Right renal pelvis (tissue), 4 donors: ENCODE data around the gene FBLN2. TPM values are rescaled to one million over a fixed set of nuclear protein-coding genes. Genes with fewer than 3 reads are reported as not detected.
"Not testable (repeated sequence)": the region's sequence is repeated elsewhere in the genome, so short reads cannot be mapped to it uniquely, and the experiment has no call there.

Experiments
- DNase-seq, 4 donors: peaks; one replicate each; pipeline ENCODE4 v3.0.0-alpha.2; 2013; ENCODE audit warnings: low read depth in 4 of 4, low spot score in 3 of 4, missing footprints in 1 of 4
- polyA plus RNA-seq, 4 donors: library from polyadenylated mRNA; unstranded; fragments of 120-200 nt; gene quantifications; one replicate each; pipeline ENCODE4 v1.2.1, GENCODE V29; 2013; ENCODE audit not compliant: insufficient read length in 4 of 4

FBLN2 gene
- polyA plus RNA-seq, 4 donors = 24.6 to 47.3 (median 28.5) TPM

DNA sequence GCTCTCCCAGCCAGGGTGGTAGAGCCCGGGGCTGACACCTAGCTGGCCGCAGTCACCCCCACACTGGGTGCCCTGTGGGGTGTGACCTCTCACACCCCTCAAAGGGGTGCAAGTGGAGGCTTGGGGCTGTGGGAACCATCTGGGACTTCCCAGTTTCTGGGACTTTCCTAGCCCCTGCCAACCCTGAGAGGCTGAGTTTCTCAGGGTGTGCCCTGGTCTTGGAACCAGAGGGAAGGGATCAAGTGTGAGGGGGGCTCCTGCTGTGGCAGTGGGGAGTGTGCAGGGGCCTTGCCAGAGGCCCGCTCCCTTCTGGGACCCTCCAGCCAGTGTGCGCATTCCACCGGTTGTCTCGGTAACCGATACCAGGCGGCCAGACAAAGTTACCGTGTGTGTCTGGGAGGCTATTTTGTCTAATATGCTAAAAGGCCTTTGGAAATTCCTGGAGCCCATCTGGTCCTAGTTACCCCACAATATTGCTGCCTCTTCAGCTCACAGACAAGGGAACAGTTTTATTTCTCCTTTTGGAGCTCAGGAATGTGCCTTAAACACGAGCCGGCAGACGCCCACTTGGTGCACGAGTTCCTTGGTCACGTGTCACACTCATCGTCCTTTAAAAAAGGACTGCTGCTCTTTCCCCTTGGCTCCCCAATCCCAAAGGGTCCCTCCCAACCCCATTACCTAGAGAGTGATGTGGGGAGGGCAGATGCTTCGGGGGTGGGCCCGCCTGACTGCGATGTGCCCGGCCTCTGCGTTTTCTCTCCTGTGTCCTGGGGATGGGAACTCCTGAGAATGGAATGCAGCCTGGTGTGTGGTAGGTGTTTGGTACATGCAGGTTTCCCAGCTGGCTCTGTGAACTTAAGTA lies 35.6 kb upstream of the FBLN2 start:
- DNase-seq = no peak

GRCh38 chr3:13513913-13514517 lies 34.9 kb upstream of the FBLN2 start:
- DNase-seq = no peak

GRCh38 chr3:13514639-13515435 lies 34.1 kb upstream of the FBLN2 start:
- no peak for DNase-seq

DNA sequence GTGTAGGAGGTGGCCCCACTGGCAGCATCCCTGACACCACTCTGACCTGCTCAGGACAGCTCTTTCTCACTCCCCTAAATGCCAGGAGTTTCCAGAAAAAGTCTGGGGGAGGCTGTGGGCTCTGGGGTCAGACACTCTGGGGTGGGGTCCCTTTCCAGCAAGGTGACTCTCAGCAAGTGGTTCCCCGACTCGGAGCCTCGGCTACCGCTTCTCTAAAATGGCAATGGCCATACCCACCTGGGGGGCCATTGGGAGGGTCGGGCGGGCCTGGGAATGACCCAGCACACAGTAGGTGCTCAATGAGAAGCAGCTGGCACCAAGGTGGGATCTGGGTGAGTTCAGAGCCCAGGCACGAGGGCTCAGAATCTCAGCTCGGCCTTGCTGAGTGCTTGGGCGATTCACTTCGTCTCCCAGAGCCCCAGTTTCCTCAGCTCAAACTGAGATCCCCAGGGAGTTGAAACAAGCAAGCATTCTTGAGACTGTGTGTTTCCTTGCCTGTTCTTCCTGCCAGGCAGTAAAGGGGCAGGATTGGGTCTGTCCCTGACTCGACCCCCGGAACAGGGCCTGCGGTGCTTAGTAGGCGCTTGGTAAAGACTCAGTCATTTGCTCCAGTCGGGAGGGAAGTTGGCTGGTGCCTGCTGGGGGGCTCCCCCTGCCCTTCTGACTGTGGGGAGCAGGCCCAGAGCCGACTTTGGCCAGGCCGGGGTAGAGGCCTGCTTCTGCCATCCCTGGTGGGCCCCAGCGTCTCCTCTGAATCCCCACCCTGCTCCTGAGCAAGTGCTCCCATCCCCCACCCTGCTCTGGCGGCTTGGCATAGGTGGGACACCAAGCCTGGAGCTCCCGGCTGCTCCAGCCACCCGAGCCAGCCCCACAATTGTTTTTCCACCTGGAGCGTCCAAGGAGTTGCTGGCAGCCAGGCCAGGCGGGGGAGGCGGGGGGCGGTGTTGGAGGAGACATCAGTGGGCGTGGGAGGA lies 32.9 kb upstream of the FBLN2 start:
- no peak for DNase-seq

DNA sequence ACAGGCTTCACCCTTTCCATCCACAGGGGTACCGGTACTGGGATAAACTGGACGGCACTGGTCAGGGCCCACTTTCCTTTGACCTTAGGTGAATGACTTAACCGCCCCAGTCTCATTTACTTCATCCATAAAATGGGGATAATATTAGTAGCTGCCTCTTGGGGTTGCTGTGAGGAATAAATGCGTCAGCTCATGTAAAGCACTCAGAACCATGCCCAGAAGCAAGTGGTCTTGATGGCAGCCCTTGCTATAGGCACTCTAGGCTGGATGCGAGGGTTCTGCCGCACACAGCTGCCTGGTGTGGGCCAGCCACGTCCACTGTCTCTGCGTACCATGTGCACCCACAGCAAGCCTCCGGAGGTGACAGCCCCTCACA lies 32.2 kb upstream of the FBLN2 start:
- DNase-seq = no peak

DNA sequence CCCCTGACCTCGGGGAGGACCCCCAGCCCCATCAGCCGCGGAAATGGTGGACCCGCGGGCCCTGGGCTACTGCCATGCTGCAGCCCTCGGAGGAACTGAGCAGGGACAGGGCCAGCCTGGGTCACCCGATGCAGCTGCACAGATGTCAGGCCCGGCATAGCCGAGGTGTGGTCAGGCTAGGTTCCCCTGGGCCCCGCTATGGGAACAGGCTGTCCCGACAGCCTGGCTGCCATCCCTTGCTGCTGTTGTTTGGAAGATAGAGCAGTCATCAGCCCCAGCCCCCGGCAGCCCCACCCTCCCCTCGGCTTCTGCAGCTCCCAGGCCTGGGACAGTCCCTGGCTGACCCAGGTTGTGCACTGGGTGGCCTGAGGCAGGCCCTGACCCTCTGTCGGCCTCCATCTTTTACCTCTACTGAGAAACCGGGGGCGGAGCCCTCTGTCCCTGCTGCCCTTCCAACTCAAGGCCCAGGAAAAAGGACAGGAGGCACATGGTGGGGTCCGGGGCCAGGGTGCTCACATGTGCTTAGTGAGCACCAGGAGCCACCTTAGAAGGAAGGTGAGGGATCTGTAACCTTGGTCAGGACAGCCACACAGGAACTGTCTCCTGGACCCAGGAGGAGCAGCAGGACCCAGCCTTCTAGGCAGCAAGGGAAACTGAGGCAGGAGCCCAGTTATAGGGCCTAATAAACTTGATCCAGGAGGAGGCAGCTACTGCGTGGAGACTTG lies 31.5 kb upstream of the FBLN2 start:
- DNase-seq = no peak

GRCh38 chr3:13518516-13518953 lies 30.4 kb upstream of the FBLN2 start:
- no peak for DNase-seq

DNA sequence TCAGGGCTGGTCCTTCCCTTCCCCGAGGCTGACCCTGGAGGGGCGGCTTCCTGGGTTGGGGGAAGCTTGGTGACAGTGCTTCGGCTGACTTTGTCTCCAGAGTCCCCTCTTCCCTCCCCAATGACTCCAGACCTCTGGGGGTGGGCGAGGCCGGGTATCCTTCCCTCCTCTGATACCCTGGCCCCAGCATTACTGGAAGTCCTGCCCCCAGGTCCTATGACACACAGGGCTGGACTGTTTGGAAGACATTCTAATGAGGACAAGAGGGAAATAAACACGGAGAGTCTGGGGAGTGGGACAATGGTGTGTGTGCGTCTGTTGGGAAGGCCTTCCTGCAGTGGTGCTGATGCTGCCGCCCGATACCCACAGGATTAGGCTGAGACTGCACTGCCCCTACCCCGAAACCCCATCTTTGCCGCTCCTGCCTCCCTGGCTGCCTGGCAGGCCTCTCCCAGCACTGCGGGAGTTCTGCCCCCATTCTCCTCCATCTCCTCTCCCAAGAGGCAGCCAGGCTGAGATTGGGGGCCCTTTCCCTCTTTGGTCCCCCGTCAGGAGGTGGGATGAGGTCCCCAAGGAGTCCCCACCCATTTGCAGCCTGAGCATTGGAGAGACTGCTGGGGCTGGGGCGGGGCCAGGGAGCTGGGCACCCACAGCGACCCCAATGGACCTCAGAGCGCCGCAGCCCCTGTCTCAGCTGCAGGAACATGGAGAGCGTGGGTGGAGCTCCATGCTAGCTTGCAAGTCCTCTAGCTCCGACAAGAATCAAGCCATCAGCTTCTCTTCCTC lies 29.7 kb upstream of the FBLN2 start:
- DNase-seq = no peak

DNA sequence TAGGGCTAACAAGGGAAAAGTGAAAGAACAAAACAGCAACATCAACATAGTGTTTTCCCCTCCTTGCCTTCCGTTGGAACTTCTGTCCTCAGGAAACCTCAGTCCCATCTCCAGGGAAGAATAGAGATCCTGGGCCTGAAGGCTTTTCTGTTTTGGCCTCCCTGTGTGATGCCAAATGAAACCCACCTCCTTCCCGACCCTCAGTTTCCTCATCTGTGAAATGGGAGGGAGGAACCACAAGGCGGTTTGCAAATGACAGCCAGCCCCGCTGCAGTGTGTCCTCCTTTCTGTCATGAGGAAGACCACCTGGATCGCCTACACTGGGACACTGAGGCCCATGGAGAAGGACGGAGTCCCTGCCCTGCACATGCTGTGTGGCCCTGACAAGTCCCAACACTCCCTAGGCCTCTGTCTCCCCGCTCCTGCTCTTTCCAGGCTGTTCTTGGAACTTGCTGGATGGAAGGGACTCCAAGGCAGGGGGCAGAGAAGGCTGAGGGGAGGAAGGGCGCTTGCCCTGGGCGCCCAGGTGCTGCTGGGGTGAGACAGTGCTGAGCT lies 28.5 kb upstream of the FBLN2 start:
- no peak for DNase-seq

DNA sequence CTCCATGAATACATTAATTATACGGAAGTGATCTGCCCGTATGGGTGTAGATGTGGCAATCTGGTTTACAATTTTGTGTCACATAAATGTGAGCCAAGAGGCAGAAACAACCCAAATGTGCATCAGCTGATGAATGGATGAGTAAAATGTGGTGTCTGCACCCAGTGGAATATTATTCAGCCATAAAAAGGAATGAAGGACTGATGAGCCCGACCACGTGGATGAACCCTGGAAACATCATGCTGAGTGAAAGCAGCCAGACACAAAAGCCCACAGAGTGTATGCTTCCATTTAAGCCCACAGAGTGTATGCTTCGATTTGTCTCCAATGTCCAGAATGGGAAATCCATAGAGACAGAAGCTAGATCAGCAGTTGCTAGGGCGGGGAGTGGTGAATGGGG lies 27.6 kb upstream of the FBLN2 start:
- DNase-seq = no peak

- not testable (repeated sequence) for DNase-seq
Measured at GRCh38 chr3:13521749-13522148, 27.2 kb upstream of the FBLN2 start.

DNA sequence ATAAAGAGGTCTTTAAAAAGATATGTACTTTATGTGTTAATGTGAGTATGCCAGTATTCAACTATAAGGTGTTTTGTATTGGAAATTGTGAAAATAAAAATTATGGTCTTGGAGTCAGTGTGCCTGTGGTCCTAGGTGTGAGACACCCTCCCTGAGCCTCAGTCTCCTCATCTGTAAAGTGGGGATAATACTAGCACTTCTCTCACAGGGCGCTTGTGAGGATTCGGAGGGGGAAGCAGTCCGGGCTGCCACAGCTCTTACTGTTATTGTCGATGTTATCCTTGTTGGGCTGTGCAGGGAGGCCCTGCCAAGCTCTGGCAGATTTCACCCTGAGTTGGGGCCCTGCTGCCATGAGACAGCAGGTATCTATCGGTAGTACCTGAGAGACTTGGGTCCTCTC lies 26.7 kb upstream of the FBLN2 start:
- no peak for DNase-seq

GRCh38 chr3:13524979-13525669 lies 23.8 kb upstream of the FBLN2 start:
- no peak for DNase-seq

DNA sequence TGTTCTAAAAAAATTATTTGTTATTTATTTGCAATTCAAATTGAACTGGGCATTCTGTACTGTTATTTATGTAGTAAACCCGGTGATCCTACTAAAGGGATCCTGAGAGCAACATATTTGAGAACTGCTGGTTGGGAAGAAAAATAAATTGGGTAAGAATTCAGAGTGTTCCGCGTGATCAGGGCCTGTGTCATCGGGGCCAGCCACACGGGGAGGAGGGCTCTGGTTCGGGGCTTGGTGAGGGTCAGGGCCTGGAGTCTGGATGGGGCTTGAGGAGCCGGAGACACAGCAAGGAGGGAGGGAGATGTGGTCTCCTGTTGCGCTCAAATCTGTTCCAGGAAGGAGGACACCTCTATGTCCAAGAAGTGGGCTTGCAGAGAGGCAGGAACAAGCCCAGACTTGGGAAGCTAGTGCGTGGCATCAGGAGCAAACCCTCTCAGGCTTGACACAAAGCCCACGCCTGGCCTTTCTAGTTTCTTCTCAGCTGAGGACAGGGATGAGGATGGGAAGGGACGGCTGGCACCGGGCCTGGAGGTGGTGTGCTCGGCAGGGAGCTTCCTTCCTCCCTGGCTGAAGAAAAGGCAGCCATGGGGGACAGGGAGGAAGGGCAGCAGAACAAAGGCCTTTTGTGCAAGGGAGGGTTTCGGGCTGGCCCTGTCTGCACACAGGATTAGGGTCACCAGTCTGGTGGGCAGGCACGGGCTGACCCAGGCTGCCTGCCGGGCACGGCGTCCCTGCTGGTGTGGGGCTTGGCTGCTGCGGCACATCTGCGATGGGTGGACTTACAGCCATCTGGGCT lies 22.9 kb upstream of the FBLN2 start:
- DNase-seq = no peak

- DNase-seq = no peak
Measured at GRCh38 chr3:13526626-13526949, 22.3 kb upstream of the FBLN2 start.

GRCh38 chr3:13528217-13528867 lies 20.6 kb upstream of the FBLN2 start:
- DNase-seq = no peak
